ENCODE data around the gene MAPK8IP3.

The MAPK8IP3 gene

DNA sequence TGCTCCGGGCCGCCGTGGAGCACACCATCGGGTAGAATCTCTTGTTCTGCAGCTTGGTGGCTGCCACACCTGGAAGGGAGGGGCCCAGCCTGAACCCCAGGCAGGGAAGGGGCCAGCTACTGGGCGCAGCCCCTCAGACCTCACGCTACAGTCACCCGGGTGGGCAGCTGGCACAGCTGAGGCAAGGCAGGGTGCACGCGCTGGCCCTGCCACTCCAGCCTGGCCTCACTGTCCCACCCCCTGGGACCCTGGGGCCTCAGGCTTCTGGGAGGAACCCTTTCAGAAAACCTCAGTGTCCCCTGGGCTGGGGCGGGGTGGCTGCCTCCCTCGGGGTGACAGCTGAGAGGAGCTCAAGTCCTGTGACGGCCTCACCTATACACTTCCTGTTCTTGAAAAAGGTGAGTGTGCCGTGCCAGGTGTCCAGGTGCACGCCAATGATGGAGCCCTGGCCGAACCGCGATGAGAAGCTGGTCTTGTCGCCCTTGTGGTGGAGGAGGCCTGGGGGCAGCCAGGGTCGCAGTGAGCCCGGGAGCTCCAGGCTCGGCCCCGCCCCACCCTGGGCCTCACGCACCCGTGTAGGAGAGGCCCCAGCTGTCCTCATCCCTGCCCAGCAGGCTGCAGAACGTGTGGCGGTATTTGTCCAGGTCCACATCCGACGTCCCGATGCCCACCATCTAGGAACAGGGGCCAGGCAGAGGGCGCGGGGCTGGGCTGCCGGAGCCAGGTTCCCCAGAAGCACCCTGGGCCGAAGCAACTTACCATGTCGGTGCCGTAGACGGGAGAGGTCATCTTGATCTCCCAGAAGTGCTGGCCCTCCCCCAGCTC lies 71.6 kb downstream of the MAPK8IP3 start:
- Histone ChIP-seq H3K27ac (ENCODE audit: low read depth, low read length) (no peak overlapping the region), H3K4me3 (ENCODE audit: low read length) (no peak overlapping the region), H3K9ac (ENCODE audit: low read length) (no peak overlapping the region), H3K36me3 (ENCODE audit: control insufficient read depth, insufficient read depth, low read length) (peaks cover 21% of the 10 kb centered on the region), H3K27me3 (ENCODE audit: control insufficient read depth, insufficient read depth, low read length) (no peaks in the 10 kb centered on the region), H3K4me1 (ENCODE audit: control insufficient read depth, insufficient read depth, low read length) (peaks cover 14% of the 10 kb centered on the region)

DNA sequence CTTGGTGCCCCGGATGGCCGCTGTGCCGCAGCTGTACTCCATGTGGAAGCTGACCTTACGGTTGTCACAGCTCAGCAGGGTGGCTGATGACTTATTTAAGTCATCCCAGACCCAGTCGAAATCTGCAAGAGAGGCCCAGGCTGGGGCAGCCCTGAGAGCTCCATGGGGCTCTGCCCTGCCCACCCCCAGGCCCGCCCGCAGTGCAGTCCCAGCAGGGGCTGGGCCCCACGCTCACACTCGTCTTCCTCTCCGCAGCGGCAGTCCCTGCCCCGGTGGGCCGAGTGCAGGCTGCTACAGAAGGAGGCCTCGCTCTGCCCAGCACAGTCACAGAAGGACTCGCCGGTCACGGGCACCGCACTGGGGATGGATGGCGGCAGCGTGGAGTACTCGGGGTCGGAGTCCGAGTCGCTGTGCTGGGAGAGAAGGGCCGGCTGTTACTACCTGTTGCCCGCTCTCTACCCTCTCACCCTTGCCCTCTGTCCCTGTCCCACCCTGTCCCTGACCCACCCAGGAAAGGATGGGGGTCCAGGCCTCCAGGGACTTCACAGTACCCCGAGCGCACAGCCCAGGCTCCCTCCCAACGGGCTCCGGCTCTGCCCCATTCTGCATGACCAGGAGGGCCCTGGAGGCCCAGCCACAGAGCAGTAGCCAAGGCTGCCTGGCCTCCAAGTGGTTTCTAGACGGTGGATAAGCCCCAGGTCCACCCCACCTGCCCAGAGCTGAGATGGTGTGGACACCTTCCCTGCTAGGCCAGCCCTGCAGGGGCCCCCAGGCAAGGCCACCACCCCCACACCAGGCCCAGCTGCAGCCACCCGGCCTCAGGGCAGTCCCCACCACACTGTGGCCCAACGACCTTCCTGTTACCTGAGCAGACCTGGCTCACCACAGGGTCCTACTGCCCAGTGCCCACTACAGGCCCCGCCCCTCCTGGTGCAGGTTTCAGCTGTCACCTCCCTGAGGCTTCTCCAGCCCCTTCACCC lies 72.5 kb downstream of the MAPK8IP3 start:
- Histone ChIP-seq H3K4me1 (ENCODE audit: control insufficient read depth, insufficient read depth, low read length) (peaks cover 14% of the 10 kb centered on the region), H3K27me3 (ENCODE audit: control insufficient read depth, insufficient read depth, low read length) (no peaks in the 10 kb centered on the region), H3K27ac (ENCODE audit: low read depth, low read length) (no peak overlapping the region), H3K9ac (ENCODE audit: low read length) (no peak overlapping the region), H3K4me3 (ENCODE audit: low read length) (no peak overlapping the region), H3K36me3 (ENCODE audit: control insufficient read depth, insufficient read depth, low read length) (peaks cover 21% of the 10 kb centered on the region)

DNA sequence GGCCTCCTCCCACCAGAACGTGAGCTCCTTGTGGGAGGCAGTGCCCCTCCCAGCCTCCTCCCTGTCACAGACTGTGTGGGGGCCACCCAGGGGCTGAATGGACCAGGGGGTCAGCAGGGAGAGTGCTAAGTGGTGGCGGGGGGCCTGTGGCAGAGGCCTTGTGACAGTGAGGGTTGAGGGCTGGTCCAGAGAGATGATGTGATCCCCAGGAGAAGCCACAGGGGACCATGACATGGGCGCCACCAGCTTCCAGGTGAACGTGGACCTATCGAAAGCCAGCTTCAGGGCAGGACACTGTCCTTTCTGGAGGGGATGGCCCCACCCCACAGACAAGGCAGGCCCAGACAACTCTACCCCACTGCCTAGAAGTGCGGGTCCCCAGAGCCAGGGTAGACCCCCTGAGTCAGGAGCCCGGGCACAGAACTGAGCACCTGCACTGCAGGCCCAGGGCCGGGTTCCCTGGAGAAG lies 73.3 kb downstream of the MAPK8IP3 start:
- Histone ChIP-seq H3K9ac (ENCODE audit: low read length) (no peak overlapping the region), H3K36me3 (ENCODE audit: control insufficient read depth, insufficient read depth, low read length) (peaks cover 21% of the 10 kb centered on the region), H3K27ac (ENCODE audit: low read depth, low read length) (no peak overlapping the region), H3K4me1 (ENCODE audit: control insufficient read depth, insufficient read depth, low read length) (peaks cover 11% of the 10 kb centered on the region), H3K27me3 (ENCODE audit: control insufficient read depth, insufficient read depth, low read length) (no peaks in the 10 kb centered on the region), H3K4me3 (ENCODE audit: low read length) (no peak overlapping the region)

DNA sequence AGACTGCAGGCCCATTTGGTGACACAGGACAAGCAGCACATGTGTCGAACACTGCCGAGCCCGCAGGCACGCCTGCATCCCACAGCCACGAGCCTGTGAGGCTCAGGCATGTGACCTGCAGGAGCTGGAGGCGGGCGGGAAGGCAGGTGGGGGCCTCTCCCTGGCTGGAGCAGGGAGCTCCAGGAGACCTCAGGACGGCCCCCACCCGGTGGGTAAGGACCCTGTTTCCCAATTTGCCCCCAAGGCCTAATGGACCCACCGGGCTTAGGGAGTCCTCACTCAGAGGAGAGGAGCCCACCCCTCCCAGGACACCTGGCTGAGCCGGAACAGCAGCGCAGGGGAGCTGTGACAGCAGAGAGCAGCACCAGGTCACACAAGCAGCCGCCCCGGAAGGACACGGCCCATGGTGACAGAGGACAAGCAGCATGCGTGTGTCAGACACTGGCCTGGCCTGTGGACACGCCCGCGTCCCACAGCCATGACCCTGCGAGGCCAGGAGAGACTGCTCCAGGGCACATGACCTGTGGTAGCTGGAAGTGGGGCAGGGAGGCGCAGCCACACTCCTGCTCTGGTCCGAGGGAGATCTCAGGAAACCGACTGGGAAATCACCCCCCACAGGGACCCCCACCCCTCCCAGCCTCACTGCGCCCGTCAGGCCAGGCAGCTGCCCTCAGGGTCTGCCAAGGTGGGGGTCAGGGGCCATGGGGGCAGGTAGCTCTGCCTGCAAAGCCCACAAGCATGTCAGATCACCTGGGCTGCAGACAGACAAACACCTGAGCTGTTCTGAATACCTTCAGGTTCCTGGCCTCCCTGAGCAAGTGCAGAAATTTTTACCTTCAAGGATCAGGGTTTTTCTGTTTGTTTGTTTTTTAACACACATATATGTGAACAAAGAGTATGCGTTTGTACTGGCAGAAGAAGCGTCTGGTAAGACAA lies 74.0 kb downstream of the MAPK8IP3 start:
- Histone ChIP-seq H3K4me1 (ENCODE audit: control insufficient read depth, insufficient read depth, low read length) (peaks cover 10% of the 10 kb centered on the region), H3K4me3 (ENCODE audit: low read length) (no peak overlapping the region), H3K36me3 (ENCODE audit: control insufficient read depth, insufficient read depth, low read length) (peaks cover 21% of the 10 kb centered on the region), H3K9ac (ENCODE audit: low read length) (no peak overlapping the region), H3K27me3 (ENCODE audit: control insufficient read depth, insufficient read depth, low read length) (no peaks in the 10 kb centered on the region), H3K27ac (ENCODE audit: low read depth, low read length) (no peak overlapping the region)

DNA sequence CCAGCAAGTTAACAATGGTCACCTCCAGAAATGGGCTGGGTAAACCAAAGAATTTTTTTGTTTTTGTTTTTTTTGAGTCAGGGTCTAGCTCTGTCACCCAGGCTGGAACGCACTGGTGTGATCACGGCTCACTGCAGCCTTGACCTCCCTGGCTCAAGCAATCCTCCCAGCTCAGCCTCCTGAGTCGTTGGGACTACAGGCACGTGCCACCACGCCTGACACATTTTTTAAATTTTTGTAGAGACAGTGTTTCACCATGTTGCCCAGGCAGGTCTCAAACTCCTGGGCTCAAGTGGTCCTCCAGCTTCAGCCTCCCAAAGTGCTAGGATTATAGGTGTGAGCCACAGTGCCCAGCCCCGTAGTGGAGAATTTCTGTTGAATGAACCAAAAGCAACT lies 74.7 kb downstream of the MAPK8IP3 start:
- Histone ChIP-seq H3K36me3 (ENCODE audit: control insufficient read depth, insufficient read depth, low read length) (peaks cover 20% of the 10 kb centered on the region), H3K27ac (ENCODE audit: low read depth, low read length) (no peak overlapping the region), H3K27me3 (ENCODE audit: control insufficient read depth, insufficient read depth, low read length) (no peaks in the 10 kb centered on the region), H3K4me3 (ENCODE audit: low read length) (no peak overlapping the region), H3K9ac (ENCODE audit: low read length) (no peak overlapping the region), H3K4me1 (ENCODE audit: control insufficient read depth, insufficient read depth, low read length) (peaks cover 12% of the 10 kb centered on the region)

DNA sequence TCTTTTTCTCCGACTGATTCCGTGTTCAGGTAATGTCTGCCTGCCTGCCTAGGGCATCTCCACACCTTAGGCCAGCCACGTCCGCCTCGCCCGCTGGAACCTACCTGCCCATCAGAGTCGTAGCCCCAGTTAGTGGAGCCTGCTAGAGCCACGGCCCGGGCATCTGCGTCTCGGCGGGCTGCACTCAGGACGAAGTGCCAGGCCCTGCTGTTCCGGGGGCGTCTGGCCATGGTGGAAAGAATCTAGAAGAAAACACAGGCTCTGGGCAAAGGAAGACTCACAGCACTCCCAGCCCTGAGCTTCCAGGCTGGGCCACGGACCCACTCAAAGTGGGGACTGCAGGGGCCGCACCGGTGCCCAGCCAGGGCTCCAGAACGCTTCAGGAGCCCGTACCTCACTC lies 75.3 kb downstream of the MAPK8IP3 start:
- Histone ChIP-seq H3K9ac (ENCODE audit: low read length) (peak overlapping the region; percentile 59), H3K27ac (ENCODE audit: low read depth, low read length) (no peak overlapping the region), H3K36me3 (ENCODE audit: control insufficient read depth, insufficient read depth, low read length) (peaks cover 16% of the 10 kb centered on the region), H3K4me3 (ENCODE audit: low read length) (peak overlapping the region; percentile 88), H3K27me3 (ENCODE audit: control insufficient read depth, insufficient read depth, low read length) (no peaks in the 10 kb centered on the region), H3K4me1 (ENCODE audit: control insufficient read depth, insufficient read depth, low read length) (peaks cover 12% of the 10 kb centered on the region)

DNA sequence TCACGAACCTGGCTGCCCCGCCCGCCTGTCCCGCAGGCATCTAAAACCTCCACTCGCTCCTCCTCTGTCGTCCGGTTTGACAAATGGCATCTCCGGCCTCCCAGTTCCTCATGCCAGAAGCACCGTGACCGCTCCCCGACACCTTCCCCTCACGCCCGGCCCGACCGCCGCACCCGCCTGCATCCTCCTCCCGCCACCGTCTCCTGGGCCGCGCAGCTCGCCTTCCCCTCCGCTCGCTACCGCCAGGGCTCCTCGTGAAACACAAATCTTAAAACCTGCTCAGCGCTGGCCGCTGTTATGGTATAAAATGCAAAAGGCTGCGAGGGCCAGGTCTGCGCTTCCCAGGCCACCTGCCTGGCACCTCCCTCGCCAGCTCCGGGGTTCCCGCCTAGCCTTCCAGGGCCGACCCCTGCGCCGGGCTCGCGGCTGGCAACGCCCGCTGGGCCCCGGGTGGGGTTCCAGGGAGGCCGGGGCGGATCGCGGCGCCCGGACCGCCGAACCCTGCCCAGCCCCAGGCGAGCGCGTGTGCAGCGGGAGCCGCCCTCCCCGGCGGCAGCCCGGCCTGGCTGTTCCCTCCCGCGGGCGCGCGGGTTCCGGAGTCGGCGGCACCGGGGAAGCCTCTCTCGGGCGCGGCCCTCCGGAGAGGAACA lies 75.9 kb downstream of the MAPK8IP3 start:
- no peaks in the 10 kb centered on the region for H3K27me3 ChIP-seq (ENCODE audit: control insufficient read depth, insufficient read depth, low read length)
- peak overlapping the region; percentile 88 for H3K4me3 ChIP-seq (ENCODE audit: low read length)
- peak overlapping the region; percentile 59 for H3K9ac ChIP-seq (ENCODE audit: low read length)
- H3K4me1 ChIP-seq (ENCODE audit: control insufficient read depth, insufficient read depth, low read length): peaks cover 12% of the 10 kb centered on the region
- peak overlapping the region; percentile 80 for H3K27ac ChIP-seq (ENCODE audit: low read depth, low read length)
- H3K36me3 ChIP-seq (ENCODE audit: control insufficient read depth, insufficient read depth, low read length): peaks cover 16% of the 10 kb centered on the region

DNA sequence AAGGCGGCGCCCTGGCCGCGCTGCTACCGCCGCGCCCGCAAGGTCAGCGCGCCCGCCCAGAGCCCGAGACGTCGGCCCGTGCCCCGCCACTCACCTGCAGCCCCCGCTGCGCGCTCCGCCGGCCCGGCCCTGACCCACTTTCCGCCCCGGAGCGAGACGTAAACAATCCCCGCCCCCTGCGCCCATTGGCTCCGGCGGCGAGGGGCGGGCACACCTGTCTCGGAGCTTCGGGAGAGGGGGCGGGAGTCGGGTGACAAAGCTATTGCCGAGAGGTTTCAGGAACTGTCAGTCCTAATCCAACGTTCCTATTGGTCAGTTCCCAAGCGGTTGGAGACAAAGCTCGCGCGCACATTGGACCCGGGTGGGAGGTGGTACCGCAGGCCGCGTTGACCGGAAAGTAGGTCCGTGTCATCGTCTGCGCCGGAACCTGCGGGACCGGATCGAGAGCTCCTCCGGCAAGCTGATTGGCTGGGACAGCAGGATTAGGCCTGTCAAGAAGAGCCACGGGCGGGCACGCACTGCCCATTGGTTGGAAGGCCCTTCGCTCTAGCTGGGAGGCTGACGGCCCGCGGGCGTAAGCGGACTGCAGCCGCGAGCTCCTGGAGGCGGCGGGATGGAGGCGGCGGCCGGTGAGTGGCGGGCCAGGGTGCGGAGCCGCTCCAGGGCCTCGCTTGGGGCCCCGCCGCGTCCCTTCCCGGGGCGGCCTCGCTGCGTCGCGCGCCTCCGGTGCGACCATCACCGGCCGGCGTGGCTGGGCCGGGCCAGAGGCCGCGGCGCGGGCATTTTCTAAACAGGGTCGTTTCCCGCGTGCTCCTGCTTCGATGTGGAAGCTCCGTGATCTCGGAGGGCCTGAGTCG lies 76.6 kb downstream of the MAPK8IP3 start, which contains the start of the genes NUBP2 and SPSB3:
Gene NUBP2 (plus strand): TSS at position 553 of the 857 bp plus-strand sequence. CDS start 61 bp downstream, at position 614.
Gene SPSB3 (minus strand): TSS at position 164 of the 857 bp plus-strand sequence. CDS start 1,088 bp downstream, outside the sequence.
- peaks cover 12% of the 10 kb centered on the region for H3K4me1 ChIP-seq (ENCODE audit: control insufficient read depth, insufficient read depth, low read length)

DNA sequence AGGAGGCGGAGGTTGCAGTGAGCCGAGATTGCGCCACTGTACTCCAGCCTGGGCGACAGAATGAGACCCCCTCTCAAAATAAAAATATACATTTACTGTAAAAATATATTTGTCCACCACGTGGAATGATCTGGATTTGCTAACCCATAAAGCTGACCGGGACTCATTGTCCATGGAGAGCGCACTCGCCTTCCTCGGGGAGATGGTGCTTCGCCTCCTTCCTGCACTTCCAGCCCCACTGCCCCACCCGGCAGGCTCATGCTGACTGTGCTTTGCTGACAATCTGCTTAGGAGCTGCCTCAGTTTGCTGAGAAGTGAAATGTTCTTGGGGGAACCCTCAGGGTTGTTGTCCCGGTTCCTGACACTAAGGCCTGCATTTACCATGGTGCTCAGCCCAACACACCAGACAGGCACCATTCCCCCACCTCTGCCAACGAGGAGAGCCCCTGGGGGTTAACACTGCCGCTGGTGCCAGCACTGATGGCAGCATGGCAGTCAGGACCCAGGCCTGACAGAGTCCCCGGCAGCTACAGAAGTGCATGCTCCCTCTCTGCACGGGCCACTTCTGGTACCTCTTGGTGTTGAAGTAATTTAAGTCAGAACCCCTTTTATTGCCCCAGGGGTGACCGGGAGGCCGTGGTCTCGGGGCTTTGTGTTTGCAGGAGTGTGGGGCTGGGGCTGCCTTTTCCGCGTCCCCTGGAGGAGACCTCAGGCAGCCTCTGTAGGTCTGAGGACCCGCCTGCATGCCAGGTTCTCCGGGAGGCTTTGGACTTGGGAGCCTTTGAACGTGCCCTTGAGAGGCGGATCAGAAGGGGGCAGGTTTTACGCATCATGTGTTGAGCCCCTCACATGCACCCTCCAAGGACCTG lies 79.2 kb downstream of the MAPK8IP3 start:
- Histone ChIP-seq H3K27ac (ENCODE audit: low read depth, low read length) (no peak overlapping the region), H3K36me3 (ENCODE audit: control insufficient read depth, insufficient read depth, low read length) (peaks cover 13% of the 10 kb centered on the region), H3K9ac (ENCODE audit: low read length) (no peak overlapping the region), H3K4me3 (ENCODE audit: low read length) (no peak overlapping the region), H3K4me1 (ENCODE audit: control insufficient read depth, insufficient read depth, low read length) (peaks cover 12% of the 10 kb centered on the region), H3K27me3 (ENCODE audit: control insufficient read depth, insufficient read depth, low read length) (no peaks in the 10 kb centered on the region)

More for the DNA sequence above, 76.6 kb downstream of the MAPK8IP3 start, which contains the start of the genes NUBP2 and SPSB3:
- H3K9ac ChIP-seq (ENCODE audit: low read length): peak within 1 kb of the TSS; percentile 62
- peak within 1 kb of the TSS; percentile 93 for H3K4me3 ChIP-seq (ENCODE audit: low read length)
- peak within 1 kb of the TSS; percentile 80 for H3K27ac ChIP-seq (ENCODE audit: low read depth, low read length)
- H3K27me3 ChIP-seq (ENCODE audit: control insufficient read depth, insufficient read depth, low read length): no peaks in the 10 kb centered on the region
- H3K36me3 ChIP-seq (ENCODE audit: control insufficient read depth, insufficient read depth, low read length): peaks cover 14% of the 10 kb centered on the region

DNA sequence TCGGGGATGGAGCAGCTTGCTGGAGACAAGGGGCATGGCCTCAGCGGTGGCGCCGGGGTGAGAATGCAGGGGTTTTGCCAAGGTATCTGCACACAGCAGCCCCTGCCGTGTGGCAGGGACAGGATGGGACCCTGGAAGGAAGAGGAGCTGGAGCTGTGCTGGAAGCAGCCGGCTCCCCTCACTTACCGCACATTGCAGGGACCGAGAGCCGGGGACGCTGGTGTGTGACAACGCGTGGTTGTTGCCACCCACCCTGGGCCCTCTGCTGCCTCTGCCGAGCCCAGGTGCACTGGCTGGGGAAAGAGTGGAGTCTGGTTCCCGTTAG lies 79.8 kb downstream of the MAPK8IP3 start:
- no peak overlapping the region for H3K4me3 ChIP-seq (ENCODE audit: low read length)
- no peak overlapping the region for H3K27ac ChIP-seq (ENCODE audit: low read depth, low read length)
- peaks cover 12% of the 10 kb centered on the region for H3K4me1 ChIP-seq (ENCODE audit: control insufficient read depth, insufficient read depth, low read length)
- no peaks in the 10 kb centered on the region for H3K27me3 ChIP-seq (ENCODE audit: control insufficient read depth, insufficient read depth, low read length)
- H3K9ac ChIP-seq (ENCODE audit: low read length): no peak overlapping the region
- peaks cover 11% of the 10 kb centered on the region for H3K36me3 ChIP-seq (ENCODE audit: control insufficient read depth, insufficient read depth, low read length)

Data from rectal smooth muscle tissue (tissue), 1 donor.